BE2C (cell line): ENCODE results near the gene RND1.

Source experiments
- DNase-seq: peaks from one replicate; pipeline ENCODE4 v3.0.0-alpha.2; 2020
- H3K27me3 ChIP-seq: fragments of 250-450 bp; sonication (Bioruptor Pico); 2 replicates; pipeline ENCODE4 v1.5.1; 2020; ENCODE audit warnings: mild to moderate bottlenecking
- H3K36me3 ChIP-seq: fragments of 250-450 bp; sonication (Bioruptor Pico); 2 replicates; pipeline ENCODE4 v1.5.1; 2020; ENCODE audit warnings: mild to moderate bottlenecking
- H3K4me1 ChIP-seq: fragments of 250-450 bp; sonication (Bioruptor Pico); 2 replicates; pipeline ENCODE4 v1.5.1; 2020
- H3K4me3 ChIP-seq: 2 replicates; pipeline ENCODE4 v1.5.1; 2011; ENCODE audit warnings: low read depth, low read length
- H3K9me3 ChIP-seq: fragments of 250-450 bp; sonication (Bioruptor Pico); 2 replicates; pipeline ENCODE4 v1.5.1; 2020
- TF ChIP-seq, protein P1 (sequence below): IDR thresholded peaks from 2 replicates; pipeline ENCODE4 v1.5.1; 2012; ENCODE audit warnings: mild to moderate bottlenecking, low read depth, low read length

Gene RND1

DNA sequence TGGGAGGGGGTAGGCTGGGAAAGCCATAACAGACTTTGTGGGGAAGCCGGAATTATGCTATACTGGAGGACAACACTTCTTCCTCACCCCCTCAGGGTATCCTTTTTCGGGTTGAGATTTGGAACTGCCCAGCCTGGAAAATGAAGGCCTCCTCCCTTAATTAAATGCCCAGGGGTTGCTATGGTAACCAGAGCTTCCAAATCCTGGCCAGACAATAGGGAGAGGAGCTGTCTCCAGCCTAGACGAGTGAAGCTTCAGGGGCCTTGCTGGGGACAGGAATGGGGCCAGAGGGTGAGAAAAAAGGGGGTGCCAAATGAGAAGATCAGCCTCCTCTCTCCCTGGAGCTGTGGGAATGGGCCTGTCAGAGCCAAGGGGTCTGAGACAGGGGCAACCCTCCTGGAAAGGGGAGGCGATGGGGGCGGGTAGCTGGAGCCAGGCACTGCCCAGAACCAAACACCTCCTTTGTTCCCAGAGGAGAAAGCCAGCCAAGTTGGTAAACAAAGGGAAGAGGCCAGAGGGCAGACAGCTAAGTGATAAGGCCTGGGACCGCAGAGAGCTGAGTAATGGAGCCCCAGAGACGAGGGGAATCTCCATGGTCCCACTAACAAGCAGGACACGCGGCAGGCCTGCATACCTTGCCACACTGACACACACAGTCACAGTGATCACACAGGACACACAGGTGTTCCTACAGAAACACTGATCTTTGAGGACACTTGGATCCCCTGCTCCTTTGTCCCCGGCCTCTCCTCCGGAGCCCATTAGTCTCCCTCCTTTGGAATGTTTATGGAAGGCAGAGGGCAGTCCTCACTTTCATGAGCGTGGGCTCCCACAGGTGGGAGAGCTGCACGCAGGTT is 17.9 kb upstream of the RND1 start:
- H3K4me1 ChIP-seq = 0 out of 2 replicates have a peak, but pooled peaks cover 6% of the 10 kb centered on the region
- TF ChIP-seq, protein P1, sequence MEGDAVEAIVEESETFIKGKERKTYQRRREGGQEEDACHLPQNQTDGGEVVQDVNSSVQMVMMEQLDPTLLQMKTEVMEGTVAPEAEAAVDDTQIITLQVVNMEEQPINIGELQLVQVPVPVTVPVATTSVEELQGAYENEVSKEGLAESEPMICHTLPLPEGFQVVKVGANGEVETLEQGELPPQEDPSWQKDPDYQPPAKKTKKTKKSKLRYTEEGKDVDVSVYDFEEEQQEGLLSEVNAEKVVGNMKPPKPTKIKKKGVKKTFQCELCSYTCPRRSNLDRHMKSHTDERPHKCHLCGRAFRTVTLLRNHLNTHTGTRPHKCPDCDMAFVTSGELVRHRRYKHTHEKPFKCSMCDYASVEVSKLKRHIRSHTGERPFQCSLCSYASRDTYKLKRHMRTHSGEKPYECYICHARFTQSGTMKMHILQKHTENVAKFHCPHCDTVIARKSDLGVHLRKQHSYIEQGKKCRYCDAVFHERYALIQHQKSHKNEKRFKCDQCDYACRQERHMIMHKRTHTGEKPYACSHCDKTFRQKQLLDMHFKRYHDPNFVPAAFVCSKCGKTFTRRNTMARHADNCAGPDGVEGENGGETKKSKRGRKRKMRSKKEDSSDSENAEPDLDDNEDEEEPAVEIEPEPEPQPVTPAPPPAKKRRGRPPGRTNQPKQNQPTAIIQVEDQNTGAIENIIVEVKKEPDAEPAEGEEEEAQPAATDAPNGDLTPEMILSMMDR = no peak
- H3K9me3 ChIP-seq = no peaks in the 10 kb centered on the region
- H3K27me3 ChIP-seq = no peaks in the 10 kb centered on the region
- no peak overlapping the region for H3K4me3 ChIP-seq
- H3K36me3 ChIP-seq = no peaks in the 10 kb centered on the region
- DNase-seq = no peak

- Histone ChIP-seq H3K27me3 (no peaks in the 10 kb centered on the region), H3K36me3 (no peaks in the 10 kb centered on the region), H3K4me3 (no peak overlapping the region), H3K4me1 (0 out of 2 replicates have a peak, but pooled peaks cover 6% of the 10 kb centered on the region), H3K9me3 (no peaks in the 10 kb centered on the region)
- no peak for DNase-seq
- TF ChIP-seq, protein P1 = no peak
Observed at GRCh38 chr12:48882972-48883304, 17.3 kb upstream of the RND1 start.

- H3K9me3 ChIP-seq = no peaks in the 10 kb centered on the region
- no peak overlapping the region for H3K4me3 ChIP-seq
- no peaks in the 10 kb centered on the region for H3K27me3 ChIP-seq
- DNase-seq = no peak
- H3K36me3 ChIP-seq = no peaks in the 10 kb centered on the region
- 0 out of 2 replicates have a peak, but pooled peaks cover 6% of the 10 kb centered on the region for H3K4me1 ChIP-seq
- TF ChIP-seq, protein P1 = no peak
Observed at GRCh38 chr12:48882315-48882687, 16.6 kb upstream of the RND1 start.

DNA sequence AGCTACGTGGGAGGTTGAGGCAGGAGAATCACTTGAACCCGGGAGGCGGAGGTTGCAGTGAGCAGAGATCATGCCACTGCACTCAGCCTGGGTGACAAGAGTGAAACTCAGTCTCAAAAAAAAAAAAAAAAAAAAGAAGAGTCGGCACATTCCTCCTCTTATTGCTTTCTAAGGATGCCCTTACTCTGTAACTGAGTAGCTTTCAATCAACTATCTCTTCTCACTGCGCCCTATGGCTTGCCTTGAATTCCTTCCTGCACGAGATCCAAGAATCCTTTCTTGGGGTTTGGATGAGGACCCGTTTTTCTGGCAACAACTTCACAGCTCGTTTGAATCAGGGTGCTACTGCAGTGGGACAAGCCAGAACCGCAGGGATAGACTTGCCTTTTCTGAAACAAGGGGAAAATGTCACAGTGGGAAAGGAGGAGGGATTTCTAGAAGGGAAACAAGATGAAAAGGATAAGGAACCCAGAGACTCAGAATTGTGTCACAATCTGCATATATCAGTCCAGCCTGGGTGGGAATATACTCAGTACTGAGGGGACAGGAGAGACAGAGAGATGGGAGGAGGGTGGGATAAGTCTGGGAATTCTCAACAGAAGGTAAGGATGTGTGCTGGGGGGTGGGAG is 16.1 kb upstream of the RND1 start:
- Histone ChIP-seq H3K4me3 (no peak overlapping the region), H3K36me3 (no peaks in the 10 kb centered on the region), H3K9me3 (no peaks in the 10 kb centered on the region), H3K27me3 (no peaks in the 10 kb centered on the region), H3K4me1 (0 out of 2 replicates have a peak, but pooled peaks cover 6% of the 10 kb centered on the region)
- DNase-seq = no peak
- TF ChIP-seq, protein P1 = no peak

DNA sequence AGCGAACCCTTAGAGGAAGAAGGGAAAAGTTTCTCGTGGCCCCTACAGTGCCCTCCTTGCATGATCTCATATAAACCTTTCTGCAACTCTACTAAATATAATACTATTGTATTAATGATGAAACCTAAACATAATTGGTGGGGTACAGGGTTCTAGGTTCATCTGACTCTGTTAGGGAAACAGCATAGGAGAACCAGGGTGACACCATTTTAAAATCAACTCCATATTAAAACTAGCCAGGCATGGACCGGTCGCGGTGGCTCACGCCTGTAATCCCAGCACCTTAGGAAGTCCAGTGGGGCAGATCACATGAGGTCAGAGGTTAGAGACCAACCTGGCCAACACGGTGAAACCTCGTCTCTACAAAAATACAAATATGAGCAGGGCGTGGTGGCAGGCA is 15.0 kb upstream of the RND1 start:
- no peak overlapping the region for H3K4me3 ChIP-seq
- H3K4me1 ChIP-seq = 0 out of 2 replicates have a peak, but pooled peaks cover 6% of the 10 kb centered on the region
- no peaks in the 10 kb centered on the region for H3K27me3 ChIP-seq
- H3K36me3 ChIP-seq = no peaks in the 10 kb centered on the region
- H3K9me3 ChIP-seq = no peaks in the 10 kb centered on the region
- no peak for DNase-seq
- TF ChIP-seq, protein P1 = no peak

DNA sequence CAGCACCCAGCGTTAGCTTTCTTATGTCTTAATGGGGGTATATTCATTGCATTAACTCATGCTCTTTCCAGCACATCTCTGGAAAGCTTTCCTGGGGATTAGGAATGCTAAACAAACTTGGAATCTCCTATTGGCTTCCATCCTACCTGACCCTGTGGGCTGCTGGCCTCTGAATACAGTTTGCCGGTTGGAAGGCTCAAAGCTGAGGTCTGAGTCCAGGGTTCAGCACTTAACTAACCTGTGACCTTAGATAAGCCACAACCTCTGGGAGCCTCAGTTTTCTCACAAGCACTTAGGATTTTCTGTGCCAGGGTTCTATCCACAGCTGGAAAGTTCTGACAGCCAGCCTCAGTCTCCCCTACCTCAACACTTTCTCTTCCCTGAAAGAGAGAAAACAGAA is 12.9 kb upstream of the RND1 start:
- Histone ChIP-seq H3K36me3 (no peaks in the 10 kb centered on the region), H3K4me1 (0 out of 2 replicates have a peak, but pooled peaks cover 6% of the 10 kb centered on the region), H3K4me3 (no peak overlapping the region), H3K27me3 (no peaks in the 10 kb centered on the region), H3K9me3 (no peaks in the 10 kb centered on the region)
- TF ChIP-seq, protein P1 = no peak
- no peak for DNase-seq
